Stimulated activated naive CD8-positive, alpha-beta T cell treated with anti-CD3 and anti-CD28 coated beads, Interleukin-15, Interleukin-2, amounts not matched to agents 100 ng/mL and 50 ng/mL, for 24 hours (primary cell): ENCODE measurements around the gene EDA.
"Not testable (repeated sequence)": the region's sequence is repeated elsewhere in the genome, so short reads cannot be mapped to it uniquely, and the experiment has no call there.

Experiments
- H3K27ac Mint-ChIP-seq: one replicate; pipeline ENCODE4 v1.8.0; 2021; ENCODE audit warnings: mild to moderate bottlenecking, mixed read lengths
- H3K27me3 Mint-ChIP-seq: one replicate; pipeline ENCODE4 v1.8.0; 2021; ENCODE audit warnings: mixed read lengths
- H3K36me3 Mint-ChIP-seq: one replicate; pipeline ENCODE4 v1.8.0; 2021; ENCODE audit warnings: low read depth, mixed read lengths
- H3K4me1 Mint-ChIP-seq: one replicate; pipeline ENCODE4 v1.8.0; 2021; ENCODE audit warnings: low read depth, mixed read lengths
- H3K4me3 Mint-ChIP-seq: one replicate; pipeline ENCODE4 v1.8.0; 2021; ENCODE audit warnings: mild to moderate bottlenecking, mixed read lengths
- H3K9me3 Mint-ChIP-seq: one replicate; pipeline ENCODE4 v1.8.0; 2021; ENCODE audit warnings: mixed read lengths

The EDA gene

DNA sequence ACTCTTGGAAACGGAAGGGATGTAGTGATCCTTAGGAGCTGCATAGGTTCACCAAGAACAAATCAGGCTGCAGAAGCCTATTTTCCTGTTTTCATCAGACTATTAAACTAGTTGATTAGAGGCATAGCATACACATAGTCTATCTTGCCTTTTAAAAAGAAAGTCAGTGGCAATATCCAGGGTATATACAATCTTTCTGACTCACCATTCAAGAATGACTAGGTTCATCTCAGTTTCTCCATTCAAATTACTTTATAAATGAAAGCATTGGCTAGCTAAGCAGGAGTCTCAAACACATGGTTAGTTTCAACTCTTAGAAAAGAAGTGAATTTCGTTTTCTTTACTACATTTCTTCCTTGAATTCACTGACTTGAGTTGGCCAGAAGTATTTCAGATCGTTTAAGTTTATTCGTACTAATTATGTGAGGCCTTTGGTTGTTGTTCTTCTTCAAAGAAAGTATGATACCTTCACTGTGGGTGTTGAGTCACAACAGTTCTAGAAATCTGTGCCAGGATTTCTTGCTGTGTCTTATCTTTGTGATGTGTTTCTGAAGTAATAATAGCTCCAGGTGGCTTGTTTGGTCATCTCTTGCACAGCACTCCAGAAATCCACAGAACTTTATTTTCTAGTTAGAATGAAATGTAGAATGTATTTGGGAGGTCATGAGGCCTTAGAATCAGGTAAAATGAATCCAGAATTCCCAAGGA is 345.6 kb downstream of the EDA start:
- Mint-ChIP-seq H3K27ac (no peak overlapping the region), H3K27me3 (no peaks in the 10 kb centered on the region), H3K4me3 (no peak overlapping the region), H3K36me3 (no peaks in the 10 kb centered on the region), H3K4me1 (no peaks in the 10 kb centered on the region), H3K9me3 (no peaks in the 10 kb centered on the region)

DNA sequence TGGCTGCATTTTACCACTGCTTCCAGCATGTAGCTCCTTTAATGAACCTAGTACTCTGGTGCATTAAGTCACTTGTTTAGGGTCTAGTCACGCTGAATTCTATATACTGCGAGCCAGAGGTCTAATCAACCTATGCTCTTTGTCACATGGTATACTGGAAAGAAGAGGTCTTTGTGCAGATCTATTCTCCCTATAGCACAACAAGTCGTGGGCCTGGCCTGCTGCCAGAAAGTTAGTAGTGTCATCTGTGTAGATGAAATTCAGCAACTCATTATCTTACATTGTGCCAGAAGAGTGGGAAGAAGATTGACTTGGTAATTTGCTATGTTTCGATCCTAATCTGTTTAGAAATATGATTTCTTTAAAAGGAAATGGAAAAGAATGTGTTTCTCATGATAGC is 353.0 kb downstream of the EDA start:
- H3K4me3 Mint-ChIP-seq, result no peak overlapping the region
- H3K27me3 Mint-ChIP-seq, result no peaks in the 10 kb centered on the region
- H3K27ac Mint-ChIP-seq, result no peak overlapping the region
- H3K36me3 Mint-ChIP-seq, result no peaks in the 10 kb centered on the region
- H3K9me3 Mint-ChIP-seq, result no peaks in the 10 kb centered on the region
- no peaks in the 10 kb centered on the region for H3K4me1 Mint-ChIP-seq

DNA sequence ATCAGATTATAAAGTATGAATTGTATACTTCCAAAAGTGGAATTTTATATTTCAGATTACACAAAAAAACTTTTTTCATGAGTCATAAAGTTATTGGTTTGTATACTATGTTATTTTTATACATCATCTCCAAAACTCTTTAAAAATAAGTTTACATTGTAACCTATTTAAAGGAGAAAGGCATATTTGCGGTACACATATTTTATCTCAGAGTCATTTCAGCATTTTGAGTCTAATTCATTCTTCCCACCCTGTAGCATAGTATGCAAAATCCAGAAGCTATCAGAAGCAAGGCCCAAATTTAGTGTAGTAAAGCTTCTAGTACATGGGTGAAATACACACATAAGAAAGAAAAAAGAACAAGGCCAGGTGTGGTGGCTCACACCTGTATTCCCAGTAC is 353.5 kb downstream of the EDA start:
- Mint-ChIP-seq H3K9me3 (no peaks in the 10 kb centered on the region), H3K36me3 (no peaks in the 10 kb centered on the region), H3K4me1 (no peaks in the 10 kb centered on the region), H3K27ac (no peak overlapping the region), H3K27me3 (no peaks in the 10 kb centered on the region), H3K4me3 (no peak overlapping the region)

DNA sequence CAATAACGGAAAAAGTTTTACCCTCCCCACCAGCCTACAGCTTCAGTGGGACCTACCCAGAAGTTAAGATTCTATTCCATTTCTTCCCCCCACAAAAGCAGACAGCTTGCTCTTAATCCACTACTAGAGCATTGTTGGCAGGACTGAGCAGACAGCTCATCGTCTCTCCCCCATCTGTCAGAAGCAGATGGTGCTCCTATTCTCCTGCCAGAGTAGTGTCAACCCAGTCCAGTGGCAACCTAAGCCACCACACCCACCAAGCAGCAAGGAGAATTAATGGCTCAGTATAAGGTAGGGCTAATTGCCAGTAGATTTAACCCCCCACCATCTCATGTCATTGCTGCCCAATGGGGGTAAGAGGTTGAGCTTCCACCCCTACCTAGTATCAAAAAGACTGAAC is 371.8 kb downstream of the EDA start:
- no peak overlapping the region for H3K4me3 Mint-ChIP-seq
- H3K27me3 Mint-ChIP-seq, result no peaks in the 10 kb centered on the region
- H3K9me3 Mint-ChIP-seq, result no peaks in the 10 kb centered on the region
- no peaks in the 10 kb centered on the region for H3K4me1 Mint-ChIP-seq
- no peaks in the 10 kb centered on the region for H3K36me3 Mint-ChIP-seq
- H3K27ac Mint-ChIP-seq, result no peak overlapping the region

DNA sequence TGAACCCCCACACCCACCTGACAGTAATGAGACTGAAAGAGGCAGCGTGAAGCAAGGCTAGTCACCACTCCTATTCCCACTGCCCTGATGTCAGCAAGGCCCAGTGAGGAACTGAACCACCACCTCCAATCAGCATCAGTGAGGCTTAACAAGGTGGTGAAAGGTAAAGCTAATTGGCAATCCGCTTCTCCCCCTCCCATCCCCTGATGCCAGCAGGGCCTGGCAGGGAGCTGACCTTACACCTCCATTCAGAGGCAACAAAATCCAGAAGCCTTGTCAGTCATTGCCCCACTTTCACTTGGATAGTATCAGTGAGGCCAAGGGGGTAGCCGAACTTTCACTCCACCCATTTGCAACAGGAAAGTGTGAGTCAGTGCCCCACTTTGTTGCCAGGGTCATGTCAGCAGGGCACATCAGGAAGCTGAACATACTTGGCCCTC is 373.1 kb downstream of the EDA start:
- Mint-ChIP-seq H3K27me3 (no peaks in the 10 kb centered on the region), H3K36me3 (no peaks in the 10 kb centered on the region), H3K27ac (no peak overlapping the region), H3K4me3 (no peak overlapping the region), H3K4me1 (no peaks in the 10 kb centered on the region), H3K9me3 (no peaks in the 10 kb centered on the region)

DNA sequence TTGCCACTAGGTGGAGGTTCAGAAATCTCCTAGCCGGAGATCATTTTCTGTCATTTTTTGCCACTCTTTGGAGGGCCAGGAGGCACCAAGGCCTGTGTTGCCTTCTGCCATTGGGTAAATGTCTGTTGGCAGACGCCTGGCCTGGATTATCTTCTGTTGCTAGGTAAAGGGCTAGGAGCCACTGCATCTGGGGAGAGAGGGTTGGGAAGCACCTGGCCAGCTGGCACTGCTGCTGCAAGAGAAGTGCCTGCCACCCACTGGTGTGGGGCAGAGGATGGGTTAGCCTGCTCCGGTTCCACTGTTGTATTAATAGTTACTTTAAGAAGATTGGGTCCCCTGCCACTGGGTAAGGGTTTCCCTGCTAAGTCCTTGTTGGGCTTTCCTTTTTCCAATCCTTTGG is 375.8 kb downstream of the EDA start:
- H3K9me3 Mint-ChIP-seq, result no peaks in the 10 kb centered on the region
- H3K27me3 Mint-ChIP-seq, result no peaks in the 10 kb centered on the region
- no peak overlapping the region for H3K4me3 Mint-ChIP-seq
- no peaks in the 10 kb centered on the region for H3K36me3 Mint-ChIP-seq
- H3K27ac Mint-ChIP-seq, result no peak overlapping the region
- H3K4me1 Mint-ChIP-seq, result no peaks in the 10 kb centered on the region

DNA sequence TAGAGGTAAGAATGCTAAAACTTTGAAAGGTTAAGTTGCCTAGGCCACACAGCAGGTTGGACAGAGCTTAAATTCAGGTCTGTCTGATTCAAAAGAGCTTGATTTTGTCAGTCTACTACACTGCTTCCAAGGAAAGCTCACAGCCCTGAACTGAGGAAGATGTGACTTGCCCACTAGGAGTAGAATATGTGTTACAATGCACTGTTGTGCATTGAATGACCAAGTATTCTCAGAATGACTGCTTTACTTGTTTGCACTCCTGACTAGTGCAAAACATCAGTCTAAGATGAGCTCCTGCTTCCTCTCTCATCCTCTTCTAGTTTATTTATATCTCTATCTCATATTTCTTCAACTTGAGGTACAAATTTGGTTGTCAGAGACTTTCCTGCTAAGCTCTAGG is 377.6 kb downstream of the EDA start:
- Mint-ChIP-seq H3K36me3 (no peaks in the 10 kb centered on the region), H3K4me3 (no peak overlapping the region), H3K9me3 (no peaks in the 10 kb centered on the region), H3K27ac (no peak overlapping the region), H3K4me1 (no peaks in the 10 kb centered on the region), H3K27me3 (no peaks in the 10 kb centered on the region)

DNA sequence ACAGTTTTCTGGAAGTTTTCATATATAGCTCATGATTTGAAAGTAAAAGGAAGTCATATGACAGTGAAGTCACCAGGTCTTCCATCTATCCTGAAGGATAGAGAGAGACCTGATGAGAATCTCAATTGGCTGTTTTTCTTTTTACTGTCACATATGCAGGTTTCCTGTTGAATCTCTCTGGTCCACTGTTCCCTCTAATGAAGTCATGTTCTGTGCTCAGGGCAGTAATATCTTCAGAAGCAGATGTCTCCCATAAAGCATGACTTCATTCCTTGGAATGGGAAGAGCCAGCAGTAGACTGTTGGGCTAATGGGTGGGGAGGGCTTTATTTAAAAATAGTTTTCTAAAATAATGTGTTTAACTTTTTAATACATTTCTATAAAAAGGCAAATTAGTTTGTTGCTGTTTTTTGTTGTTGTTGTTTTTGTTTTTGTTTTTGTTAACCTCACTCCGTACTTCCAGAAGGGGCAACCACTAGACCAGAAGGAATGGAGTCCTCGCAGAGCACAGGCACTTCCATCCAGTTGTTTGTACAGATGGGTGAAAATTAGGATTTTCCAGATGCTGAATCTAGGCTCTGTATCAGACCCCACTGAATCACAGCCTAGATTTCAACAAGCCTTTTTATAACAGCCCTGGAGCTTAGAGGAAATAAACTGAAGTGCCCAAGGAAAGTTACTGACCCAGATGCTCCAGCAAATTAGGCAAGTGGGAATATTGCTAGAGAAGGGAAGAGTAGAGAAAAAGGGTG is 379.6 kb downstream of the EDA start:
- no peak overlapping the region for H3K4me3 Mint-ChIP-seq
- H3K9me3 Mint-ChIP-seq, result peaks cover 4% of the 10 kb centered on the region
- H3K27ac Mint-ChIP-seq, result no peak overlapping the region
- H3K4me1 Mint-ChIP-seq, result no peaks in the 10 kb centered on the region
- H3K27me3 Mint-ChIP-seq, result no peaks in the 10 kb centered on the region
- no peaks in the 10 kb centered on the region for H3K36me3 Mint-ChIP-seq

DNA sequence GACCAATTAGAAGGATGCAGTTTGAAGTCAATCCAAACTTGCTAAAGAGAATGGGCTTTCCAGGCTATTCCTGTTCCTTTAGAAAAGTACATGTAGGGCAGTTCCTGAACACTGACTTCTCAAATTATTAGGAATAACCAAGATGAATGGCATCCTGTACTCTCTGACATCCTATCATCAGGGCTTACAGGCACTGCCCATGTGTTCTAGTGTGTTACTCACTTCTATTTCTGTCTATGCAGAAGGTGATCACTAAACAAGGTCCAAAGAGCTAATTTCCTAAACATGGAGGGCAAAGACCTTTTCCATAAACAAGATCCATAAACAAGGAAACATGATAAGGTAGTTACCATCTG is 380.2 kb downstream of the EDA start:
- peaks cover 4% of the 10 kb centered on the region for H3K9me3 Mint-ChIP-seq
- H3K27me3 Mint-ChIP-seq, result no peaks in the 10 kb centered on the region
- H3K36me3 Mint-ChIP-seq, result no peaks in the 10 kb centered on the region
- no peaks in the 10 kb centered on the region for H3K4me1 Mint-ChIP-seq
- no peak overlapping the region for H3K27ac Mint-ChIP-seq
- no peak overlapping the region for H3K4me3 Mint-ChIP-seq

DNA sequence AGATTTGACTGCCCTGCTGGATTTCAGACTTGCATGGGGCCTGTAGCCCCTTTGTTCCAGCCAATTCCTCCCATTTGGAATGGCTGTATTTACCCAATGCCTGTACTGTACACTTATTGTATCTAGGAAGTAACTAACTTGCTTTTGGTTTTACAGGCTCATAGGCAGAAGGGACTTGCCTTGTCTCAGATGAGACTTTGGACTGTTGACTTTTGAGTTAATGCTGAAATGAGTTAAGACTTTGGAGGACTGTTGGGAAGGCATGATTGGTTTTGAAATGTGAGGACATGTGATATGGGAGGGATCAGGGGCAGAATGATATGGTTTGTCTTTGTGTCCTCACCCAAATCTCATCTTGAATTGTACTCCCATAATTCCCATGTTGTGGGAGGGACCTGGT is 382.4 kb downstream of the EDA start:
- not testable (repeated sequence) for H3K4me3 Mint-ChIP-seq, H3K27me3 Mint-ChIP-seq, H3K27ac Mint-ChIP-seq, H3K4me1 Mint-ChIP-seq, H3K9me3 Mint-ChIP-seq, H3K36me3 Mint-ChIP-seq

DNA sequence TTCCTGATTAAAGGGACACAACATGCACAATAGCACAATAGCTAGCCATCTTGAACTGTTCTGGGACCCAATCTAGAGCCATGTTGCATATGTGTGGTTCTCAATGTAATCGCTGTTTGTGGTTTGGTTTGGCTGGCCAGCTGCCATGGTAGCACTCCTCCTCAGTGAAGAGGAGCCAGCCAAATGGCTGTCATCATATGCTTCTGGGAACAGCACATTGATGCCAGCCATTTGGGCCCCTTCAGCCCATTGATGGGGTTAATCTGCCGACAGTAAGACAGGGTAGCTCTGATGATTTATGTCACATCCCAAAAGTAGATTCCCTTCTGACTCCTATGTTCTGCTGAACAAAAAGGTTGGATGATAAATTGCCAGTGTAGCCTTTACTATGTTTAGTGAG is 385.4 kb downstream of the EDA start:
- H3K36me3 Mint-ChIP-seq, result no peaks in the 10 kb centered on the region
- H3K27ac Mint-ChIP-seq, result no peak overlapping the region
- no peak overlapping the region for H3K4me3 Mint-ChIP-seq
- H3K27me3 Mint-ChIP-seq, result no peaks in the 10 kb centered on the region
- H3K9me3 Mint-ChIP-seq, result peaks cover 4% of the 10 kb centered on the region
- H3K4me1 Mint-ChIP-seq, result no peaks in the 10 kb centered on the region

DNA sequence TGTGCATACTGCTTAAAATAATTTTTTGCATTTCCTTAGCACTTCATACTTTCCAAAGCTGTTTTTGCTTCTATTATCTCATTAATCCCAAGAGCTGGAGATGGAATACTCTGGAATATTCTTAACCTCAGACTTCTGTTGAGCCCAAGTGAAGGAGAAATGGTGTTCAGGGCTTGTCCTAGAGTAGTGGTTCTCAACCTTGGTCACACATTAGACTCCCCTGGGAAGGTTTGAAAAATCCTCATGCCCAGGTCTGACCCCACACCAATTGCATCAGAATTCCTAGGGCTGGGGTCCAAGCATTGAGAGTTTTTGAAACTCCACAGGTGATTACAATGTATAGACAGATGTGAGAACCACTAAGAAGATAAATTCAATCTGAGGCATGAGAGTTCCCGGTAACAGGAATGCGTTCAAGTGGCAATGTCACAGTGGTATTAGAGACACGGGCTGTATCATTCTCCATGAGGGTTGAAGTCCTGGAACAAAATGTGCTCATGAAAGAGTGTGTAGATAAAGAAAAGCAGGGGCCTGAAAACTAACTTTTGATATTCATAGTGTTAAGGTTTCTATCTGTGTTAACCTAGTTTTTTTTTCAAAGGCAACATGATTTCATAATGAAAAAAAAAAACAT is 385.9 kb downstream of the EDA start:
- Mint-ChIP-seq H3K27ac (no peak overlapping the region), H3K36me3 (no peaks in the 10 kb centered on the region), H3K9me3 (peaks cover 4% of the 10 kb centered on the region), H3K4me1 (no peaks in the 10 kb centered on the region), H3K27me3 (no peaks in the 10 kb centered on the region), H3K4me3 (no peak overlapping the region)

DNA sequence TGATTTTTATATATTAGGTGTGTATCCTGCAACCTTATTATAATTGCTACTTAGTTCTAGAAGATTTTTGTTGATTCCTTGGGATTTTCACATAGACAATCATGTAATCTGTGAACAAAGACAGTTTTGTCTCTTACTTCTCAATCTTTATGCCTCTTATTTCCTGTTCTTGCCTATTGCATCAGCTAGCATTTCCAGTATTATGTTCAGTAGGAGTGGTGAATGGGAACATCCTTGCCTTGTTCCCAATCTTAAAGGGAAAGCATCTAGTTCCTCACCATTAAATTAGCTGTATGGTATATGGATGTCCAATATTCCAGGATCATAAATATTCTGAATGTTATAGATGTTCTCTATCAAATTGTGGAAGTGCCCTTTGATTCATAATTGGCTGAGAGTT is 392.0 kb downstream of the EDA start:
- no peaks in the 10 kb centered on the region for H3K4me1 Mint-ChIP-seq
- no peak overlapping the region for H3K4me3 Mint-ChIP-seq
- H3K36me3 Mint-ChIP-seq, result no peaks in the 10 kb centered on the region
- H3K27ac Mint-ChIP-seq, result no peak overlapping the region
- H3K9me3 Mint-ChIP-seq, result no peaks in the 10 kb centered on the region
- H3K27me3 Mint-ChIP-seq, result no peaks in the 10 kb centered on the region

DNA sequence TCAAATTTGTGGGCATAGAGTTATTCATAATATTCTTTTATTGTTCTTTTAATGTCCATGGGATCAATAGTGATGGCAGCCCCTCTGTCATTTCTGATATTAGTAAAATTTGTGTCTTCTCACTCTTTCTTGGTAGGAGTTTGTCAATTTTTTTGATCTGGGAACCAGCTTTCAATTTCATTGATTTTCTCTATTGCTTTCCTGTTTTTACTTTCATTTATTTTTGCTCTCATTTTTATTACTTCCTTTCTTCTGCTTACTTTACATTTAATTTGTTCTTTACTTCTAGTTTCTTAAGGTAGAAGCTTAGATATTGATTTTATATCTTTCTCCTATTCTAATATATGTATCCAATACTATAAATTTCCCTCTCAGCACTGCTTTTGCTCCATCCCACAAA is 393.1 kb downstream of the EDA start:
- no peak overlapping the region for H3K27ac Mint-ChIP-seq
- no peaks in the 10 kb centered on the region for H3K27me3 Mint-ChIP-seq
- no peaks in the 10 kb centered on the region for H3K36me3 Mint-ChIP-seq
- H3K4me3 Mint-ChIP-seq, result no peak overlapping the region
- H3K9me3 Mint-ChIP-seq, result no peaks in the 10 kb centered on the region
- no peaks in the 10 kb centered on the region for H3K4me1 Mint-ChIP-seq

DNA sequence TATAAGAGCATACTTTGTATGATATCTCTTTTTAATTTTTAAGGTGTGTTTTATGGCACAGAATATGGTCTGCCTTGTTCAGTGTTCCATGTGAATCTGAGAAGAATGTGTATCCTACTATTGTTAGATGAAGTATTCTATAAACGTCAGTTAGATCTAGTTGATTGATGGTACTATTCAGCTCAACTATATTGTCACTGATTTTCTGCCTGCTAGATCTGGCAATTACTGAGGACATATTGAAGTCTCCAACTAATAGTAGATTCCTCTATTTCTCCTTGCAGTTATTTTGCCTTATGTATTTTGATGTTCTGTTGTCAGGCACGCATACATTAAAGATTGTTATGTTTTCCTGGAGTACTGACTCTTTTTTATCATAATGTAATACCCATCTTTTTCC is 394.1 kb downstream of the EDA start:
- Mint-ChIP-seq H3K4me1 (no peaks in the 10 kb centered on the region), H3K4me3 (no peak overlapping the region), H3K9me3 (no peaks in the 10 kb centered on the region), H3K27me3 (no peaks in the 10 kb centered on the region), H3K27ac (no peak overlapping the region), H3K36me3 (no peaks in the 10 kb centered on the region)

DNA sequence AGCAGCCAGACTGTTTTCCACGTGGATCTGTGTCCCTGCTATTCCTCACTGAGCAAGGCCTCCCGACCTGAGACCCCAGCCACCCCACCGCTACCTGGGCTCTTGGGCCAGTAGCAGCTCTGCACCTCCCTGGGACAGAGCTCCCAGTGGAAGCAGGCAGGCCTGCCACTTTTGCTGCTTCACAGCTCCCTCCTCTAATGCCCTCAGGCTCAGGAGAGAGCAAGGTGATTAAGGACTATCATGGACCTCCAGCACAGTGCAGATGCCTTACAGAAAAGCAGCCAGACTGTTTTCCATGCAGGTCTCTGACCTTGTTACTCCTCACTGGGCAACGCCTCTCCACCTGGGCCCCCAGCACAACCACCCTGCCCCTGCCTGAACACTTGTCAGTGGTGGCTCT is 396.8 kb downstream of the EDA start:
- no peak overlapping the region for H3K4me3 Mint-ChIP-seq
- H3K36me3 Mint-ChIP-seq, result no peaks in the 10 kb centered on the region
- no peak overlapping the region for H3K27ac Mint-ChIP-seq
- H3K4me1 Mint-ChIP-seq, result peaks cover 16% of the 10 kb centered on the region
- no peaks in the 10 kb centered on the region for H3K9me3 Mint-ChIP-seq
- H3K27me3 Mint-ChIP-seq, result no peaks in the 10 kb centered on the region
